Prostate gland (tissue), 2 donors: ENCODE data around the gene ATF5. TPM values are rescaled to one million over a fixed set of nuclear protein-coding genes. Genes with fewer than 3 reads are reported as not detected.

ENCODE experiments used
- DNase-seq: peaks from one replicate; pipeline ENCODE4 v3.0.0-alpha.2; 2019; ENCODE audit warnings: low spot score
- H3K27ac ChIP-seq, 2 donors: fragments of 200-600 bp; sonication (generic); 2 replicates each; pipeline ENCODE4 v1.5.1; 2017 to 2019
- H3K27me3 ChIP-seq: fragments of 200-600 bp; sonication (generic); replicated peaks from 2 replicates; pipeline ENCODE4 v1.5.1; 2019; ENCODE audit not compliant: insufficient read depth
- H3K36me3 ChIP-seq, 2 donors: fragments of 200-600 bp; sonication (generic); 1 replicate in 1 of 2; 2 replicates in 1 of 2; pipeline versions ENCODE4 v1.5.1 to v1.8.1; 2017 to 2019
- H3K4me1 ChIP-seq: fragments of 200-600 bp; sonication (generic); replicated peaks from 2 replicates; pipeline ENCODE4 v1.5.1; 2019
- H3K4me3 ChIP-seq, 2 donors: fragments of 200-600 bp; sonication (generic); 2 replicates each; pipeline ENCODE4 v1.5.1; 2017 to 2019
- H3K9me3 ChIP-seq: fragments of 200-600 bp; sonication (generic); 2 replicates; pipeline ENCODE4 v1.5.1; 2017
- CTCF ChIP-seq, 4 experiments: fragments of 200-600 bp in 2 of 4; fragments of 450-650 bp in 2 of 4; sonication (generic) in 2 of 4; IDR thresholded peaks; 1 replicate in 3 of 4; 2 replicates in 1 of 4; pipeline ENCODE4 v1.5.1; 2016 to 2019; ENCODE audit warnings: antibody characterized with exemption in 4 of 4, mild to moderate bottlenecking in 2 of 4, moderate library complexity in 2 of 4
- POLR2A ChIP-seq: fragments of 450-650 bp; IDR thresholded peaks from one replicate; pipeline ENCODE4 v1.6.1; 2016; ENCODE audit warnings: antibody characterized with exemption, mild to moderate bottlenecking
- POLR2AphosphoS5 ChIP-seq: sonication (generic); formaldehyde crosslinking; IDR thresholded peaks from one replicate; pipeline ENCODE4 v1.6.1; 2017; ENCODE audit warnings: antibody characterized with exemption
- WGBS: methylation state at CpG from one replicate; pipeline ENCODE4 v1.1.5; 2018; 5-methylcytosine and 5-hydroxymethylcytosine counted together
- intact Hi-C: fragments of 100-400 bp; cut with DNase I; formaldehyde crosslinking; loops from one replicate; pipeline ENCODE4 v1.14.2; 2022
- total RNA-seq, 2 donors: library from RNA; depleted of rRNA; stranded (reverse); fragments of >200 nt; gene quantifications; one replicate each; pipeline ENCODE4 v1.1.0, GENCODE V29; 2016

ATF5 gene
- total RNA-seq, 2 donors from 2014 or later, result 14.0 to 16.4 TPM

GRCh38 chr19:49971991-49972411 is 43.0 kb downstream of the ATF5 start:
- no peaks in the 10 kb centered on the region for H3K9me3 ChIP-seq
- peaks cover 2% of the 10 kb centered on the region for H3K27me3 ChIP-seq
- TF ChIP-seq CTCF (IDR thresholded peaks at IDR 0.05), result no peak
- no peak for TF ChIP-seq POLR2A
- no peak for TF ChIP-seq POLR2AphosphoS5
- no peak for DNase-seq
- no peak overlapping the region for H3K27ac ChIP-seq
- no peak overlapping the region for H3K4me3 ChIP-seq
- no peaks in the 10 kb centered on the region for H3K4me1 ChIP-seq
- no peaks in the 10 kb centered on the region for H3K36me3 ChIP-seq
- WGBS, result 51% methylated on average over 12 of the region's 12 CpGs
- intact Hi-C loops, result no loop called here

DNA sequence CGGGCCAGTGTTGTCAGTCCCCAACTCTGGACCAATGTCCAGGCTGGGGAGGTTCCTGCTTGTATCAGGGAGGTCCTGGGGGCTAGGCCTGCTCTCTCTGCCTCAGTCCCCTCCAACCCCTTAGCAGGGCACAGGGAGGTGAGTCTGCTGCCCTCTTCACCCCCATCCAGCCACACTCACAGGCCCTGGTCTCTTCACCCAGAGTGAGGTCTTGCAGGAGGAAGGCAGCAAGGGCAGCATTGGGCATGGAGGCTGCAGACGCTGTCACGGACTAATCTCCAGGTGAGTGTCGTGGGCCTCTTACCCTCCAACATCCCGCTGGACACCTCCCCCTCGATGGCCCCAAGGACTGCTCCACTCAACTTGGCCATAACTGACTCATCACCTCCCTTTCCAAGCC is 43.8 kb downstream of the ATF5 start:
- TF ChIP-seq POLR2AphosphoS5 (no peak), POLR2A (no peak), CTCF (IDR thresholded peaks at IDR 0.05) (no peak)
- Histone ChIP-seq H3K4me3 (no peak overlapping the region), H3K36me3 (no peaks in the 10 kb centered on the region), H3K4me1 (no peaks in the 10 kb centered on the region), H3K9me3 (no peaks in the 10 kb centered on the region), H3K27ac (no peak overlapping the region), H3K27me3 (peaks cover 2% of the 10 kb centered on the region)
- WGBS, result 92% methylated on average over 5 of the region's 6 CpGs
- intact Hi-C loops, result no loop called here
- DNase-seq, result no peak

DNA sequence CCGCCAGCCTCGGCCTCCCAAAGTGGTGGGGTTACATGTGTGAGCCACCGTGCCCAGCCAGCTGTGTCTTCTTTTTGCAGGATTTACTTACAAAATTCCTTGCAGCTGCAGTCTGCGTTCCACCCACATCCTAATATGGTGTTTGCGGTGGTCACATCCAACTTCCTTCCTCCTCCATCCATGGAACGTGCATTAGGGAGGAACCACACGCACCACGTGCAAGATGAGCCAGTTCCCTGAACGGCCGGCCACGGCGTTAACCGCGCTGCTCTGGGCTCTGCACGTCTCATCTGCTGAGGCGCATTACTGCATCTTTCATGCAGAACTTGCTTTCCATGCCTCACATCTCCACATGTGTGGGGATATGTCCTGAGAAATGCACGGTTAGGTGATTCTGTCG is 45.0 kb downstream of the ATF5 start:
- intact Hi-C loops, result no loop called here
- Histone ChIP-seq H3K4me3 (no peak overlapping the region), H3K36me3 (peaks cover 0 to 2% of the 10 kb centered on the region in 2 donors), H3K27me3 (peaks cover 2% of the 10 kb centered on the region), H3K27ac (no peak overlapping the region), H3K4me1 (no peaks in the 10 kb centered on the region), H3K9me3 (no peaks in the 10 kb centered on the region)
- DNase-seq, result no peak
- TF ChIP-seq POLR2A (no peak), POLR2AphosphoS5 (no peak)
- WGBS, result 88% methylated on average over 18 of the region's 18 CpGs

DNA sequence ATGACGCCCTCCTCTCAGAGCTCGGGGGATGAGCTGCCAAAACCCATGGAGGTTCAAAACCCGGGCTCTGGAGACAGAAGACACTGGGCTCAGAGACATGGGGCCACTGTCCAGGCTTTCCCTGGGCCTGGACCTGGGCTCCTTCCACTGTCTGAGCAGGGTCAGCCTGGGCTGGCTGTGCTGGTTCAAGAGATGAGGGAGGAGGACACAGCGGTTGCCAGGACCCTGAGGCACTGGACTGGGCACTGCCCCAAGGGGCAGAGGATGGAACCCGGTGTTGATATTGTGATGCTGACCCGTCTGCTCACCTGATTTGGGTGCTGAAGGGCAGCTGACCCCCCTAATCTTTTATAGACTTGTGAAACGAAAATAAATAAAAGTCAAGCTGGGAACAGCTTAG is 46.0 kb downstream of the ATF5 start:
- no peak for DNase-seq
- no peaks in the 10 kb centered on the region for H3K27me3 ChIP-seq

GRCh38 chr19:49976496-49976895 is 47.5 kb downstream of the ATF5 start:
- 82% methylated on average over 3 of the region's 3 CpGs for WGBS
- peaks cover 0 to 5% of the 10 kb centered on the region in 2 donors for H3K36me3 ChIP-seq

More for the DNA sequence above, 46.0 kb downstream of the ATF5 start:
- TF ChIP-seq POLR2AphosphoS5 (no peak), CTCF (IDR thresholded peaks at IDR 0.05) (no peak), POLR2A (no peak)
- Histone ChIP-seq H3K27ac (no peak overlapping the region), H3K4me1 (no peaks in the 10 kb centered on the region), H3K36me3 (peaks cover 0 to 5% of the 10 kb centered on the region in 2 donors), H3K9me3 (no peaks in the 10 kb centered on the region), H3K4me3 (no peak overlapping the region)
- 78% methylated on average over 7 of the region's 7 CpGs for WGBS
- intact Hi-C loops, result no loop called here

More at GRCh38 chr19:49976496-49976895, 47.5 kb downstream of the ATF5 start:
- intact Hi-C loops, result no loop called here
- TF ChIP-seq CTCF (IDR thresholded peaks at IDR 0.05), result no peak
- no peak for TF ChIP-seq POLR2AphosphoS5
- no peak for TF ChIP-seq POLR2A
- H3K4me1 ChIP-seq, result no peaks in the 10 kb centered on the region
- H3K9me3 ChIP-seq, result no peaks in the 10 kb centered on the region
- DNase-seq, result no peak
- H3K4me3 ChIP-seq, result no peak overlapping the region
- H3K27me3 ChIP-seq, result no peaks in the 10 kb centered on the region
- H3K27ac ChIP-seq, result no peak overlapping the region
